GM21526 (cell line): ENCODE data around the gene DPP4.

Experiments used
- ATAC-seq: cut with Tn5 transposase; IDR thresholded peaks from one replicate; pipeline ENCODE4 v1.9.1; 2021; ENCODE audit warnings: moderate library complexity; ENCODE audit not compliant: unreplicated experiment, low FRiP score

The DPP4 gene

DNA sequence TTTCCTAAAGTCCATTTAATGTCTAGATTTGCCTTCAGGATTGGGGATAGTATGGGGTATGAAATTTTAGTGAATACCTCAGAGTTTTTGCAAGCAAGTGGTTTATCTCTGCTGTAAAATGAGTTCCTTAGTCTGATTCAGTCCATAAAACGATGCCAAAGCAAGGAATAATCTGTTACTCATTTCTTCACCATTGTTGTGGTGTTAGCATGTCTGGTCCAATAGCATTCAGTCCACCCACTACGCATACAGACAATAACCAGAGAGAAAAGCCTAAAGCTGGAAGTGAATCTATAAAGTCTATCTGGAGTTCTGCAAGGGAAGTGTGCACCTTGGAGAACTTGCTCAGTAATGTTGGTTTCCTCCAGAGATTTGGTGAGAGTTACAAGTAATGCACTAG, 12.9 kb upstream of the DPP4 start:
- no peak for ATAC-seq

DNA sequence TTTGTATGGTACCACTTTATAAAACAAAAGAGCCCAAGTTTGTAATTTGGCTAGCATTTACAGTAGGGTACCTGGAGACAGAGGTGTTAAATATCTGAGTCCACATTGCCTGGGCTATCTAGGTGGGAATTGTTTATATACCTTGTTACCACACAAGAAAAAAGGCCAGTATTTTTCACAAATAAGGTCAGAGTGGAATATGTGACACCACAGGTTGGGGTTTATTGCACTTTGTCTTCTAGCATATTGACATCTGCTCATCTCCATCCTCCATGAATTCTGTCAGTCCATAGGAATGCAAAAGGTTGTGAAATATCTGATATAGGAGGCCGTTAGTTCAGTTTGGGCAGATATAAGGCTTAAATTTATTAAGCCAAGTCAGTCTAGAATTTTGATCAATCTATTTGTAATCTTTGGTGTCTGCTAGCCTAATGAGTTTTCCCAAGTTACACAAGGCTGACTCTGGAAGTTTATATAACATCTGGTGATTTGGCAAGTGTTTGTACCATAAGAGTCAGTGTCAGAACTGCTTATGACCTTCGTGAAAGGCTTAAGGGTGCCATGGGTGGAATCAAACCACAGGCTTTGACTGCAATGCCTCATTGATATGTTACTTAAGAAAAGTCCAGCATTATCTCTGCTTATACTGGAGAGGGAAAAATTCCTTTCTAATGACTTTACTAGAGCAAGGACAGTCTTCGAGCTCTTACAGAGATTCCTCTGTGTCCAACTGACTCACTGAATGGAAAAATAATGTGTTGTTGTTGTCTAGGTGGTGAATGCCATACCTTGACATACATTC, 11.3 kb upstream of the DPP4 start:
- ATAC-seq, result no peak

DNA sequence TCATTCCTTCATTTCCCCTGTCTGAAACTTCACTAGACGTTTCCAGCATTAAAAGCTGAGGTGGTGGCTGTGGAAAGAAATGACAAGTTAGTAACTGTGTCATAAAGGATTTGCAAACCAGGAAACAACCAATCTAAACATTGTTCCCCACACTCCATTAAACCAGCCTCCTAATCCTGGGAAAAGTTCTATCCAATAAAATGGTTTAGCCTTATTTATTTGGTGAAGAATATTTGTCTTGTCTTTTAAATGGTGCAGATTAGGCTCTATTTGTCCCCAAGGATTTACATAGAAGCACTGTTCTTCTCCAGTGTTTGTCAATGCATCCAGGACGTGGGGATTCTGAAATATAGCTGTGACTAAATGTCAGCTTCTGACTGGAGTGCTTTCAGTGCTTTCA, 10.5 kb upstream of the DPP4 start:
- ATAC-seq, result no peak

DNA sequence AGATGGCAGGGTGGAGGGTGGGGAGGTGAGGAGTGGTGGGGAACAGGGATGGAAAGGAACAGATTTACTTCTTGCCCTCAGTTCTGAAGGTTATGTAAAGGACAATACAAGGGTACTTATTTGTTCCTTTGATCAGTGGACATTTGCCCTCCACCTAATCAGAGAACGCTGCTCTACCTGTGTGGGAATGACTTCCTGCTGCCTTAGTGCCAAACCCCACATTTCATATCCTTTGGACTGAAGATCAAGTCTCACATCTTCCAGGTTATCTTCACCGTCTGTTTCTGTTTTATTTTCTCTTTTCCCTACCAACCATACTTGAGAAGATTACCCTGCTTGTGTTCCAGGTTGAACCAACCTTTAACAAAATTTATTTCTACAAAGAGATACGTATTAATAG, 8.7 kb upstream of the DPP4 start:
- no peak for ATAC-seq

DNA sequence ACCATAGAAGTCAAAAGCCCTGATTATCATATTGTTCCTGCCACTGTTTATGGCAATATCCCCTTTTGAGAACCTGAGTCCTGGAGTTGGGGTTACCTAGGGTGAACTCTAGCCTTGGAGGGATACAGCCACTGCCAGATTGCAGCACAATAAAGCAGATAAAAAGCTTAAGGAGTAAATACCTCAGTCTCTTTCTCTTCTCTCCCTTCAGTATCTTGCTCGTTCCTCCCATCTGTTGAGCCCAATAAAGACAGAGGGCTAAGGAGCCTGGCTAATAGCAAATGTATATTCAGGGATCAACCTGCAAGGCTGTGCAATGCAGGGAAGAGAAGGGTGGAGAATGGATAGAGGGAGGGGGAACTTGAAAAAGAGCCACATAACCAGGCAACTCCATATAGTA, 8.0 kb upstream of the DPP4 start:
- ATAC-seq, result no peak

DNA sequence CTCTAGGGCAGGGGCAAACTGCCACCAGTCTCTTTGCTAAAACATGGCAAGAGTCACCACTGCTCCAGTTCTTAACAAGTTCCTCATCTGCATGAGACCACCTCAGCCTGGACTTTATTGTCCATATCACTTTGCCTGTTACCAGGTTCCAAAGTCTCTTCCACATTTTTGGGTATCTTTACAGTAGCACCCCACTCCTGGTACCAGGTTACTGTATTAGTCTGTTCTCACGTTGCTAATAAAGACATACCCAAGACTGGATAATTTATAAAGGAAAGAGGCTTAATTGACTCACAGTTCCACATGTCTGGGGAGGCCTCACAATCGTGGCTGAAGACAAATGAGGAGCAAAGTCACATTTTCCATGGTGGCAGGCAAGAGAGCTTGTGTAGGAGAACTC, 5.5 kb upstream of the DPP4 start:
- no peak for ATAC-seq

DNA sequence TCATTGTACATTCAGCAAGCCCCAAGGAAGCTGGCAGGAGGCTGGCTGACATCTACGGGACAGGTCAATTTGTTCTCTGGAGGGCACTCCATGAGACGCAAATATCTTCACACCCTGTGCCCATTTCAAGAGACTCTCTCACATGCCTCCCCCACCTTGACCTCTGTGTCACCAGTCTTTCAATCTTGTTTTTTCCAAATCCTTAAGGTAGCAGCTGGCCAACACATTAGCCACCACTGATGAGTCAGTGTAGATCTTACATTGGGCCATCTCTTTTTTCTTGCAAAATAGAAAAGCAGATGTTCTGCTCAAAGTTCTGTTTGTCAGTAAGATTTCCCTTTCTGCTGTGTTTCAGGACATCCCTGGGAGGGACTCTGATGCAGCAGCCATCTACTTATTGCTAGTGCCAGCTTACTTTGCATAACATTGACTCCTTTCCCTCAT, 1.7 kb upstream of the DPP4 start:
- no peak for ATAC-seq

DNA sequence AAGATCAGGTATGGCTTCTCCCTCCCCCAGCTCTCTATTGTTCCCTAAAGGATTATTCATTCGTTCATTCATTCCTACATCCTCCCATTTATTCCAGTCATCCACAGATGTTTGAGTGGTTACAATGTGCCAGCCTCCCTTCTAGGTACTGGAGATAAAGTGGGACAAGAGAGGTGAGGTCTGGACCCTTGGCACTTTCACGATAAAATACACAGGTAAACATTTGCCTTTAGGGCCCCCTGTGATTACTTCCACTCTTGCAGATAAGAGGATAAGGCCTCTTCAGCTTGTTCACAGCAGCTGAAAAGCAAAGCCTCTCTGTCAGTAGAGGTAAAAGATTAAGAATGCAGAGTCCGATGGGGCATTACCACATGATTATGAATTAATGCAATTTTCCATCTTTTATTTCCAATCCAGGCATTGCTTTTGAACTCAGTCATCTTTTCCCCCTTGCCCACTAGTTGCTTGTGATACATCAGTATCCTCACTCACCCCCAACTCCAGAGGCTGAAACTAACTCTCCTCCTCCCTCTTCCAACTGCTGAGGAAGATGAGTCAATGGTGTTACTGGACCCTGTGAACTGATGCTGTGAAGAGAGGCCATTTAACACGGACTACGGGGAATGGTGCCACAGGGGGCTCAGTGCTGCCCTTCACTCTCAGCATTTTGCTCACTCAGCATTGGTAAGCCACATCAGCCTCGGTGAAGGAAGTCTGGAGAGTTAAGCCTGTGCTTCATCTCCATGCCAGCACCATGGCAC, 1.1 kb upstream of the DPP4 start:
- no peak for ATAC-seq

DNA sequence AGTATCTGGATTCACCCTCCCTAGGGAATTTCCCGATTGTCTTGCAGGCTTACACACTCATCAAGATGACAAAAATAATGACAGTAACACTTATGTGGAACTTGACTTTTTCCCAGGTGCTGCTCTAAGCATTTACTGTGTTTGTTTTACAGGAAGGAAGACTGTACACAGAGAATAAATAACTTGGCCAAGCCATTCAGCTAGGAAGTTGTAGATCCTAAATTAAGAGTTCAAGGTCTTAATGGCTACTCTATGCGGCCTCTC, 549 bp upstream of the DPP4 start:
- no peak for ATAC-seq

DNA sequence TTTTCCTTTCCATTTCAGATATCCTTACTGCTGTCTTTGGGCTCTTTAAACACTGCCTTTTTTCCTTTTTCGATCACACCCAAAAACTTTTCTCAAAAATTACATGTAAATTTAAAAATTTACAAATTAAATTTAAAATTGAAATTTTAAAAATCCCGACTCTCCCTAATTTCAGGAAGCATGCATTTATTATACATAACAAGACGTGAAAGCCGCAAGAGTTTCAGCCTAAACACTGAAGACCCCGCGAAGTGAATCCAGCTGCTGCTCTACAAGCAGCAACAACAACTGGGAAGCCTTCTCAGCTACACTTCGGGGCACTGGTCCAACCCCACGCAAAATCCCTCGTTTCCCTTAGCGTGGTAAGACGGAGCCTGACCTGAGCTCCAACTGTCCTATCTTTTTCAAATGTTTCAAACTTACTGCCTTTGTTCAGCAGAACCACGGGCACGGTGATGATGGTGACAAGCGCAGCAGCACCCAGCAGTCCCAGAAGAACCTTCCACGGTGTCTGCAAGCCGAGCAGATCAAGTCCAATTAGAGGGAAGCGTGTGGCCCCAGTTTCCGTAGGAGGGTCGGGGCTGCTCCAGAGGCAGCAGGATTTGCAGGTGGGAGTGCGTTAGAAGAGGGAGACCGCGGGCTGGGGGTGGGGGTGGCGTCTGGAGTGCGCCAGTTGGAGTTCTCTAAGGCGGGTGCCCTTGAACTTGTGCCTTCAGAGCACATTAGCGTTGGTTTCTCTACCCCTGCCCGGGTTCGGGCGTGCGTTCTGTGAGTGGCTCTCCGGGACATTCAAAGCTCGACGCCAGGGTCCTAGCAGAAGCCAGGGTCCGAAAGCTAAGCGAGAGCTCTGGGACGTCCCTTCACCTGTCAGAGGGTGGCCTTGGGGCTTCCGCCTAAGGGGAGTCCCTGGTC, 783 bp downstream of the DPP4 start:
- ATAC-seq, result no peak

DNA sequence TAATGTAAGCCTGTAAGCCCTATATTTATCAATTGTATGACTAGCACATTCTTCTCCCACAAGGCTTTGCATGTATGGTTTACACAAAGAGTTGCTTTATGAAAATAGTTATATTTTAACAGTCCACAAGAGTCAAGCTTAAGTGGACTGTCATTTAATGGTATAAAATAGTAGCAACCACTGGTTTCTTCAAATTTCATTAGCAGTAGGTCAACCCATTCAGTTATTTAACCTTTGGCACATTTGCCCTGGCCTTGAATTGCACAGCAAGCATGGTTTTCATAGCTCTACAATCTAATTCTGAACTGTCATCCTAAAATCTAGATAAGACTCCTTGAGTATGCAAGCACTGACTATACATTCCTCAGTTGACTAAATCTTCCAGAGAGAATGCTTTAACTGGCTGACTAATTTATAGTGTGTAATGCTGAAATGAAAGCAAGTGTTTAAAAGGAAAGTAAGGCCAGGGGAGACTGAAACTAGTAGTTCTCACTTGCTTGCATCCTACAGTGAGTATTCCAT, 1.8 kb downstream of the DPP4 start:
- peak; percentile 57 for ATAC-seq

DNA sequence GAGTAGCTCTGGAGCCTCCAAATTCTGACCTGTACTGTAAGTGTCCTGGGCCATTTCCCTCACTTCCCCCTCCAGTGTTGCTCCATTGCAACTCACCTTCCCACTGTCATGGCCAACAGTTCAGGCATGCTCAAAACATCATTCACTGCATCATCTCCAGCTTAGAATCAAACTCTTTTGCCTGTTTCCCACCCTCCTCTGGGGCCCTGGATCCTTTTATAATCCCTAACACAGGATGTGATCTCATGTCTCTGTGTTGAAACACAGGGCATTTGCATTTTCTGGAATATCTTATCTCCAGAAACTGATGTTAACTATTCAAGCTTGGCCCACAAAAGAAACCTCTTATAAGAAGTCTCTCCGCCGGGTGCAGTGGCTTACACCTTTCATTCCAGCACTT, 3.0 kb downstream of the DPP4 start:
- ATAC-seq, result no peak

DNA sequence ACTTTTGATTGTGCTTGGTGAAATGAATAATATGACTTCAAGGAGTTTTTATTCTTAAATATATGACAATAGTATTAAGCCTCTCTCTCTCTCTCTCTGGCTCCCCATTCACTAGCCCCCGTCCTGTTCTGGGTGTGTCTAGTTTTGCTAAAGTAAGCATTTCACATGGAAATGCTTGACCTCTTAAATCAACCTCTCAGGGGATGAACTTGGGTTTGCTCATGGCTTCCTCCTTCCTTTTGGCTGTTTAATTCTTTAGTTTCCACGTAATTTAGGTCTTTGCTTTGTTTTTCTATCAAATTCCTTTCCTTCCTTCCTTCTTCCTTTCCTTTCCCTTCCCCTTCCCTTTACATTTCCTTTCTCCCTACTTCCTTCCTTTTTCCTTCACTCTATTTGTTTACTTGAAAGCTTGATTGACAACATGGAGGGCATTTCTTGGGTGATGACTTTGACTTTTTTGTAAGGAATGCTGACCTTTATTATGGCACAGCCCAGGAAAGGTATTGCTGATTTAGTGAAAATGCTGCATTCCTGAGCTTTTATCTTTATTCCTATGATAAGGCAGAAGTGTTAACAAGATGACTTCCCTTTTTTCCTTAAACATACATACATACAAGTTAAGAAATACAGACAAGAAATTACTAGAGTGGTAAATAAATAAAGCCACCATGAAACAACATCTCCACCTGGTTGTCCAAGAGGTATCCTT, 3.6 kb downstream of the DPP4 start:
- no peak for ATAC-seq

DNA sequence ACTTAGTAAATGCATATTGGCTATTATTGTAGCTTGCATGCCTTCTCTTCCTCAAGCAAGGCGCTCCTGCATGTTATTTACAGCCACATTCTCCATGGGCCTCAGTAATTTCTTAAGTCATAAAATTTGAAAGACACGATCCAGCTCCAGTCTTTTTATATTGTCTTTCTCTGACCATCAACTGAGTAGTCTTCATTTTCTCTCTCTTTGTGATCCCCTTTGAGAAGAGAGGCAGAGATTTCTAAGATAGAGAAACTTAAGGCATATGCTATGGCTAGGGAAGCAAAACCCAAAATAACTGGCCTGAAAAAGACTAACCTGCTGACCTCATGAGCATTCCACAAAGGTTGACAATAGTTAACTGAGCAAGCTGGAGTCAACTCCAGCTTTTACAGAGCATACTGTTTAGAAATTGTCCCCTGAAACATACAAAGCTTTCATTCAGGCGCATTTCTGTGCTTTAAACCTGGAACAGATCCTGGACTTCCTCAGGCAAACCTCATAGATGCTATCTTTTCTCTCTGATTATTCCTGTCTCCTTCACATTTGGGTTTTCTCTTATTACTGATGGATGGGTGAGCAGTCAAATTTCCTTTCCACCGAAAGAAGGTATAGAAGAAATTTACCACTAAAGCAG, 4.6 kb downstream of the DPP4 start:
- ATAC-seq, result no peak

DNA sequence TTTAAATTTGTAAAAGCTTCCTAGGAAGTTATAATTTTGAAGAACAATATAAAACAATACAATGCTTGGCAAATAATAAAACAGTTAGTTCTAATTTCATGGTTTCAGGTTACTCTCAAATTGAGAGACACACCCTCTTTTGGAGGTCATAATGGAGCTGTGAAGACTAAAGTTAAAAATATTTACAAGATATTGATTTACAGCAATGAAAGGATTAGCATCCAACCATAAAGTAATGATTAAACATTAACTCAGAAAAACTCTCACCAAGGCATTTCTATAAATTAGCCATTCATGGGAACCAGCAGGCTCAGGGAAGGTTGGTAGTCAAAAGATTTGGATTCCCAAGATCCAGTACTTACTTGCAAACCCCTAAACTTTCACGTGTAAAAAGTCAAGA, 6.4 kb downstream of the DPP4 start:
- no peak for ATAC-seq

DNA sequence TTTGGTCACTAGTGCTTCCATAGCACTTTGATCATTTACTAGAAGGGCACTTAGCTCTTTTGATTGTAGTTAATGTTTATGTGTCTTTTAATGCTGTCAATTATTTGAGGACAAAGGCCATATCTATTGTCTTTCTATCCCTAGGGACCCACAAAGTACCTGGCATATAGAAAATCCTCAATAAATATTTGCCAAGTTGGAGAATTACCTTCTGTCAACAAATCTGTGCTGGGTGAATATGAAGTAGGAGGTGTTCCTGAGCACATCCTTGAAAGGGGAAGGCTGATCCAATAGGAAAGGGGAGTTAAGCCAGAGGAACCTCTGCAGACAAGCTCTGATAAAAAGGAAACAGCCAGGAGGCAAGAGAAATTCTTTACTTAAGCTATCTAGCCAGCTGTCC, 8.2 kb downstream of the DPP4 start:
- ATAC-seq, result no peak

DNA sequence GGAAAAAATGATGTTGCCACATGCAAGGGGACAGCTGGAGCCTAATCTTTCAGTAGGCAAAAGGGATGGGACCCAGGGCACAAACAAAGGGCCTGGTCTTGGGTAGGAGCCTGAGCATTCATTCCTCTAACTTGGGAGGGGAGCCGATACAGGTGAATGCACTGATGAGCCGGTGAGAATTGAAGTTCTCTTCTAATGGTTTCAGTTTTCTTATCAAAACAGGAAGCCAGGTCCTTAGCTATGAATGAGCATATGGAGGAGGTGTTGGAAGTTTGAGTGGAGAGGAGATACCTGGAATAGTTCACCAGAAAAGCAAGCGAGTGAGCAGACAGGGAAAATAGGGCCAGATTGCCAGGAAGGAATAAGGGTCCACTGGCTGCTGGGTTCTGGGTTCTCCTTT, 10.1 kb downstream of the DPP4 start:
- ATAC-seq, result peak; percentile 54

DNA sequence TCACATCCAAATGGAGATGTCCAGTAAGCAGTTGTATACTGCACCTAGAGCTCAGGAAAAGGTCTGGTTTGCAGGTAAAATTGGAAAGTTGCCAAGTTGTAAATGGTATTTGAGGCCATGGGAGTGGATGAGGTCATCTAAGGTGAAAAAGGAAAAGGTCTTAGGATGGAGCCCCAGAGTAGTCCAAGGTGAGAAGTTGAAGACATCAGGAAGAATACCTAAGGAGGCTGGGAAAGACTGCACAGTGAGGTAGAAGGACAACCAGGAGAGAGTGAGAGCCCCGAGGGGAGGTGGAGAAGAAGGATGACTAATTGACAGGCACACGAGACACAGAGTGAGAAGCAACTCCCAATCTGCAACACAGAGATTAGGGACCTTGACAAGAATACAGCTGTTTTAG, 10.7 kb downstream of the DPP4 start:
- no peak for ATAC-seq

DNA sequence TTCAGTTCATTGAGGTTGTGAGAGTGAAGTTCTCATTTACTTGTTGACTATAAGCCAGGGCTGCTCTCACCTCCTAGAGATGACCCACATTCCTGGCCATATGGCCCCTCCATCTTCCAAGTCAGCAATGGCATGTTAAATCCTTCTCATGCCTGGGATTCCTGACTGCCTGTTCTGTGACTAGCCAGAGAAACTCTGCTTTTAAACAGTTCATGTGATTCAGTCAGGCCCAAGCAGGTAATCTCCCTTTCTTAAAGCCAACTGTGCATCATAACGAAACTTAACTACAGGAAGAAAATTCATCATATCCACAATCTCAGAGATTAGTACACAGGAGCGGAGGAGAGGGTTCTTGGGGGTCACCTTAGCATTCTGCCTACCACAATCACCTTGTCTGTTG, 11.5 kb downstream of the DPP4 start:
- ATAC-seq, result no peak

DNA sequence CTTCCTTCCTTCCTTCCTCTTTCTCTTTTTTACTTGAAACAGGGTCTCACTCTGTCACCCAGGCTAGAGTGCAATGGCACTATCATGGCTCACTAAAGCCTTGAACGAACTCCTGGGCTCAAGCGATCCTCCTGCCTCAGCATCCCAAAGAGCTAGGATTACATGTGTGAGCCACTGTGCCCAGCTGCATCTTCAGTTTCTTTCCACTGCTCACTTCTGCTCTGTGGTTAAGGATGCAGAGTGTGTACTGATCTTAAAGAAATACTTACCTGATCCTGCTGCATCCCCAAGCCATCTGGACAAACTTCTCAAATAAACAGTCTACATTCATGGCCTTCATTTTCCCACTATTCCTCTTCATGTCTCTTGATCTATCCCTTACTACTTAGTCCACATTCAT, 13.0 kb downstream of the DPP4 start:
- no peak for ATAC-seq
